GM18861 (cell line): ENCODE results near the gene SLC35E3.

ENCODE experiments used
- ATAC-seq: cut with Tn5 transposase; IDR thresholded peaks from one replicate; pipeline ENCODE4 v1.9.1; 2021; ENCODE audit not compliant: unreplicated experiment

SLC35E3 gene

GRCh38 chr12:68769941-68770340, 24.0 kb downstream of the SLC35E3 start:
- ATAC-seq, result no peak

- no peak for ATAC-seq
Observed at GRCh38 chr12:68771223-68771925, 25.4 kb downstream of the SLC35E3 start.

GRCh38 chr12:68772714-68773113, 26.7 kb downstream of the SLC35E3 start:
- no peak for ATAC-seq

- ATAC-seq, result no peak
Observed at GRCh38 chr12:68773582-68773981, 27.6 kb downstream of the SLC35E3 start.

GRCh38 chr12:68775121-68775630, 29.2 kb downstream of the SLC35E3 start:
- ATAC-seq, result no peak

GRCh38 chr12:68776976-68777610, 31.1 kb downstream of the SLC35E3 start:
- ATAC-seq, result no peak

GRCh38 chr12:68779280-68779679, 33.3 kb downstream of the SLC35E3 start:
- no peak for ATAC-seq

- no peak for ATAC-seq
Observed at GRCh38 chr12:68780731-68781130, 34.8 kb downstream of the SLC35E3 start.

- no peak for ATAC-seq
Observed at GRCh38 chr12:68781728-68782127, 35.8 kb downstream of the SLC35E3 start.

GRCh38 chr12:68784015-68784414, 38.0 kb downstream of the SLC35E3 start:
- ATAC-seq, result no peak

GRCh38 chr12:68785358-68785757, 39.4 kb downstream of the SLC35E3 start:
- ATAC-seq, result no peak

- no peak for ATAC-seq
Observed at GRCh38 chr12:68785823-68786222, 39.8 kb downstream of the SLC35E3 start.

GRCh38 chr12:68786929-68787328, 41.0 kb downstream of the SLC35E3 start:
- no peak for ATAC-seq

GRCh38 chr12:68788554-68789143, 42.7 kb downstream of the SLC35E3 start:
- no peak for ATAC-seq

GRCh38 chr12:68789144-68789878, 43.3 kb downstream of the SLC35E3 start:
- ATAC-seq, result no peak

GRCh38 chr12:68790081-68790951, 44.3 kb downstream of the SLC35E3 start:
- ATAC-seq, result no peak

GRCh38 chr12:68790952-68791234, 44.9 kb downstream of the SLC35E3 start:
- no peak for ATAC-seq

GRCh38 chr12:68791897-68792481, 46.0 kb downstream of the SLC35E3 start:
- no peak for ATAC-seq

- peak; percentile 98 for ATAC-seq
Observed at GRCh38 chr12:68792952-68793351, 47.0 kb downstream of the SLC35E3 start.

GRCh38 chr12:68793436-68793835, 47.5 kb downstream of the SLC35E3 start:
- ATAC-seq, result no peak
